Measurements from ENCODE around the gene PPP1R3C.

PPP1R3C gene

DNA sequence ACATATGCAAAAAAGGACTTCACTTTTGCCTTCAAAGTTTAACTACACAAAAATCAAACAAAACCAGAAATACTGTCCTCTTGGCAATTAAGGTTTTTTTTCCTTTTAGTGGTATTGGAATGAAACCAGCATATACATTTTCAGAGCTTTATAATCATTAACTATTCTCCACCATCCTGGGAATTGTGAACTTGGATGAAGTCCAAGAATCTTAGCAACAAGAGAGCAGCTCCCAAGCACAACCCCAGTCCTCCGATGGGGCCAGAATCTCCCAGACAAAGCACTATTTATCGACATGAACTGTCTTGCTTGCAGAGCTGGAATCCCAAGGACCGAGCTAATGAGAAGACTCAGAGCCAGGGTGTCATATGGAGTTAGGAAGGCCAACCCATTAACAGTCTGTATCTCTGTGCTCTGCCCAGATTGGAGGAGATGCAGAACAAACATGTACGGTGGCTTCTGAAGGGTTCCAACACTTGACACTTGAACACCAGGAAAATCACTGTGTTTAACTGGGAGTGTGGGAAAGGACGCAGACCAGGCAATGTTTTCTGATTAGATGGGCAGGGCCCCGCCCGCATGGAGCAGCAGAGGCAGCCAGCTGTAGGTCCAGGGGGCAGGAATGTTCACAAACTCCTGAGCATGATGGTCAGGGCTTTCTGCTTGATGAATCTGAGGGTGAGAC lies 35.5 kb downstream of the PPP1R3C start:
- no peak for DNase-seq

DNA sequence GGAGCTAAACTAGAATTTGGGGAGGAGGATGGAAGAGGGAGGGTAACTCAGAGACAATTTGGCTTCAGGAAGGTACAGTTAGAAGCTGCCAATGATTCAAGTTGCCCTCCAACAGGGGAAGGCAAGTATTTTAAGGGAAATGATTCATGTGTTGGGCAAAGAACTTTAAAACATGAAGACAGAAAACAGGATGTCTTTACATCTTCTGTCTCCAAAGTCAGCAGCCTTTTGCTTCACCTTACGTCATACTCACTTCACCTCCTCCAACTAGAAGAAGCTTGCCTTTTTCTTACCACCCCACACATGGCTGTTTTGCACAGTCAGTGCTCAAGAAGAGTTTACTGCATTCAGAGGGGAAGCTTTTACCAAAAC lies 36.1 kb downstream of the PPP1R3C start:
- DNase-seq: peak; percentile 84

DNA sequence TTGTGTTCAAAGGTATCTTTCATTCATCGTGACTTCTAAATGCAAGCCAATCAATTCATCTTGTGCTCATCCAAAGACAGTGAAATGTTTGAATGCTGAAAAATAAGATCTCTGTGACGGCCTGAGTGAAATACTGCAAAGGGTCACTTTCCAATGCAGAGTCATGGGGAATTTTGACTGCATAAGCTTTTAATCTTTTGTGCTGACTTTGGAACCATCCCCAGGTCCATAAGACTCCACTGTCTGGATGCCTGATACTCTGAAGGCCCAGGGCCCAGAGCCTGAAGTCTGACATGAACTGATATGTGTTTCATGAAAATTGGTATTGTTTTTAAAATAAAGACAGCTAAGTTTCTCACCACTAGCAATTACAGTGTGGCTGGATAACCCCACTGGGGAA lies 39.0 kb downstream of the PPP1R3C start:
- no peak for DNase-seq

- DNase-seq: no peak
Measured at GRCh38 chr10:91593366-91593765, 39.5 kb downstream of the PPP1R3C start.

DNA sequence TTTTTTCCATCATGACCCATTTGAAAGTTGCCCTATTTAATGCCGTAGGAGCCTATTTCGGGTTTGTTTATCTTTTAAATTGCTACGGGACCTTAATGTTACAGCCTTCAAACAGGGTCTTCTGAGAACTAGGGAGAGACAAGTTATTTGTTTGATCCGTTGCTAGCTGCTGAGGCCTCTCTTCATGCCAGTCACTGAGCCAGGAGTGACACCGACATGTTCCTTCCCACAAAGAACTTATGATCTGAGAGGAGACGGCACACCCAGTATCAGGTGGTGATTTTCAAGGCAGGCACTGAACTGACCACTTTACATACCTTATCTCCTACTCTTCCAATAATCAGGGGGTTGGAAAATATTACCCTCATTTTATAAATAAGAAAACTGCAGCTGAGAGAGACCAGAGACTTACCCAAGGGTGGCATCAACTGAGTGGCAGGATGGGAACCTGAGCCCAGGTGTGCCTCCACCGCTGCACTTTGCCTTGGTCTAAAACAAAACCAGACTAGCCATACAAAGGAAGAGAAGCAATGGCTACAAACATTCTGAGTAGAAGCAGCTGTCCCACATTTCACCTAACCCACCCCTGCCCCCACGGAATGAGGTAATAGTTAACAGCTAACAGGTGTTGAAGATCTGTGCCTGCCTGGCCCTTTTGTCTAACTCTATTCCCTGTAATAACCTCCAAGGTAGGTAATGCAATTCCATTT lies 40.5 kb downstream of the PPP1R3C start:
- DNase-seq: no peak

DNA sequence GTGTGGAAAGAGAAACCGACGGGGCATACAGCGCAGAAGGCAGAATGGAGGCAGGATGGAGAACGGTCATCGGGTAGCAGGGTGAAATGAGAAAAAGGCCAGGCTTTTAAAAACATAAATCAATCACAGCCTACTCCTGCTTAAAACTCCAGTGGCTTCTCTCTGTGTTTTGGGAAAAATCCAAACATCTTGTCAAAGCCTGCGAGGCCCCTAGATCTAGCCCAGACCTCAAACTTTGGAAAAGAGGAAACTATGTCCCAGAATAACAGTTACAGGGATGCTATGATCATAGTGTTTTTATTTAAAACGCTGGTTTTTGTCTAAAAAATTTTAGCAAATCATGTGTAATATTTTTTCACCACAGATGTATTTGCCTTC lies 41.1 kb downstream of the PPP1R3C start:
- DNase-seq: no peak

GRCh38 chr10:91590904-91591796 lies 41.7 kb downstream of the PPP1R3C start:
- peak; percentile 82 for DNase-seq

GRCh38 chr10:91590142-91590903 lies 42.5 kb downstream of the PPP1R3C start:
- DNase-seq: peak; percentile 85

- DNase-seq: no peak
Measured at GRCh38 chr10:91589658-91590035, 43.2 kb downstream of the PPP1R3C start.

DNA sequence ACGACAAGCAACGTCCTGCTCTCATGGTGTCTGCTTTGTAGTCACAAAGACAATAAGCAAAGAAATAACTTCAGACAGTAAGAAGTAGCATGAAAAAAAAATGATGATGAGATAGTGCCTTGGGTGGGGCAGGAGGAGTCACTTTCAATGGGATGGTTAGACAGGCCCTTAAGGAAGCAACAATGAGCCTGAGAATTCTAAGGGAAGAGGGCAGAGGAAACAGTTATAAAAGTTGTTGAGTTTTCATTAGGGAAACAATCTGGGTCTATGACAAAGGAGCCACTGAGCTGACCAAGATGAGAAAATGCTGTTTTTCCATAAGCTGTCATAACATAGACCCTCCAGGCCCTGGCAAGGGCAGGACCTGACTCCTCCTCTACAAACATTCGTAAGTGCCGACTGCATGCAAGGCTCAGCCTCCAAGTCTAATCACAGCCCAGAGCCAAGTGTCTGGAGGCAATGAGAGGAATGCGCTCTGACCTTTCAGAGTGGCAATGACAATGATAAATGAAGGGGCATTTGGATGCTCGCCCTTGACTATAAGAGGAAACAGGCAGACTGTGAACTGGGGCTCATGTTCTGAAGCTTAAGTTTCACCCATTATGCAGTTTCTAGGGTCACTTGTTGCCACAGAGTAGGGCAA lies 43.7 kb downstream of the PPP1R3C start:
- DNase-seq: peak; percentile 72

DNA sequence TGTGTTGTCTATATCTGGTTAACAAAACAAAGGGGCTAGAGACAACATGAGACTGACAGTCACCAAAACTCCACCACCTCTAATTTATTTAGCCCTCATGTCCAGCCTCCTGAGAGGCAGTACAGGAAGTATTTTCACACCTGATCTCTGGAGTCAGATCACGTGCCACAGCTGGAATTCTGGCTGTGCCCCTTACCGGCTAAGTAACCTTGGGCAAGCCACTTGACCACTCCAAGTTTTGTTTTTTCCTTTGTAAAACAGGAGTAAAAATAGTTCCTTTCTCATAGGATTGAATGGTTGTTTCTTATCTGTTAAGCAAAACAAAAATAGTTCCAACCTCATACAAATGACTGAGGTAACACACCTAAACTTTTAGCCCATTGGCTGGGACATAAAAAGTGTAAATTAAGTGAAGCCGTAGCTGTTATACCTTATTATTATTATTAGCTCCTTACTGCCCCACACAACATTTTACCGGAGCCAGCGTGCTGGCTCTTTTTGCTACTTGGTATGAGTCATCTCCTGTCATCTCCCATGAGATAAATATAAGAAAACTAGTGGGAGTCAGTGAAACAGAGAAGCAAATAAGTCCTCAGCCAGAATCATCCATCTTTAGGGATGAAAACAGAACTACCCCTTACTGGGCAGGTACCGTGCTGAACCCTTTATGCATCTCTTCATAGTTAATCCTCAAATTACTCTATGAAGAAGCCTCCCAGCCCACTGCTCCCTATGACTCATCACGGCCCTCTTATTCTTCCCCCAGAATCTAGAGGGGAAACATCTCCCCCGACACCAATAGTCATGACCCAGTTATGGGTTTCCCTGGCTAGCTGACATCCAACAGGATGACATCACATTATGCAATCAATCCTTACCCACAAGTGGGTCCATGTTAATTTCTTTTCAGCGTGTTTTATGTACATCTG lies 44.9 kb downstream of the PPP1R3C start:
- peak; percentile 74 for DNase-seq

DNA sequence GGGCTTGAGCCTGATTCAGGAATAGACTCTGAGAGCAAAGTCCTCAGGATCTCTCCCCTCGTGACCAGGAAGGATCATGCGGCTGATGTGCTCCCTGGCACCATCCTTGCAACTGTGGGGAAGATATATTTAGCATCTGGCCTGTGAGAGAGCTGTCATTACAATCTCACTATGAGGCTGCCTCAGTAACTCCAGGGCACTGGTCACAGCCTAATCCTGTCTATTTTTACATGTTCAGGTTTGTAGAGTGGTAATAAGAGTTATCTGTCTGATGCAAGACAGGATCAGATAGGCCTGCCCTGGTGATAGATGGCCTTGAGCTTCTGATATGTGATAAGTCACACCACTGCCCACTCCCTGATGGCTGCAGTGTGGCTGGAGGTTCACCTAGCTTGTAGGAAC lies 50.7 kb downstream of the PPP1R3C start:
- no peak for DNase-seq

GRCh38 chr10:91579329-91579985 lies 53.4 kb downstream of the PPP1R3C start:
- DNase-seq: no peak

Measured in NCI-H226 (cell line).